Subcutaneous abdominal adipose tissue (tissue), 5 donors: Measurements from ENCODE around the gene GSTA3.
"Not testable (repeated sequence)": the region's sequence is repeated elsewhere in the genome, so short reads cannot be mapped to it uniquely, and the experiment has no call there.

ENCODE experiments used
- H3K27ac ChIP-seq: one replicate; pipeline ENCODE4 v1.7.0; 2013; ENCODE audit warnings: low read depth, mild to moderate bottlenecking, inconsistent platforms, low read length, moderate library complexity
- H3K27me3 ChIP-seq, 5 donors: one replicate each; pipeline ENCODE4 v1.7.0; 2013; ENCODE audit warnings: low read length in 5 of 5, inconsistent platforms in 1 of 5; ENCODE audit not compliant: control insufficient read depth in 5 of 5, insufficient read depth in 4 of 5
- H3K36me3 ChIP-seq, 5 donors: one replicate each; pipeline ENCODE4 v1.7.0; 2013; ENCODE audit warnings: low read length in 5 of 5; ENCODE audit not compliant: control insufficient read depth in 5 of 5, insufficient read depth in 5 of 5
- H3K4me1 ChIP-seq, 5 donors: one replicate each; pipeline ENCODE4 v1.7.0; 2013; ENCODE audit warnings: low read length in 5 of 5, mild to moderate bottlenecking in 3 of 5, moderate library complexity in 1 of 5; ENCODE audit not compliant: control insufficient read depth in 5 of 5, insufficient read depth in 5 of 5
- H3K4me3 ChIP-seq, 5 donors: one replicate each; pipeline ENCODE4 v1.7.0; 2013; ENCODE audit warnings: low read length in 5 of 5, low read depth in 1 of 5
- H3K9ac ChIP-seq, 5 donors: one replicate each; pipeline ENCODE4 v1.7.0; 2013; ENCODE audit warnings: low read length in 5 of 5, mild to moderate bottlenecking in 4 of 5, moderate library complexity in 3 of 5
- H3K9me3 ChIP-seq, 5 donors: one replicate each; pipeline ENCODE4 v1.7.0; 2013; ENCODE audit warnings: low read length in 5 of 5; ENCODE audit not compliant: control insufficient read depth in 5 of 5
- donor health status: healthy.
- donor health status: healthy.
- donor health status: healthy.
- donor health status: healthy.
- donor health status: healthy.

Gene GSTA3

GRCh38 chr6:52929321-52930164 is 20.0 kb upstream of the GSTA3 start:
- no peaks in the 10 kb centered on the region for H3K4me1 ChIP-seq
- H3K27ac ChIP-seq: no peak overlapping the region

GRCh38 chr6:52927451-52927850 is 18.0 kb upstream of the GSTA3 start:
- Histone ChIP-seq H3K9ac (no peak overlapping the region), H3K4me1 (no peaks in the 10 kb centered on the region), H3K9me3 (no peaks in the 10 kb centered on the region), H3K27me3 (no peaks in the 10 kb centered on the region), H3K4me3 (no peak overlapping the region), H3K36me3 (no peaks in the 10 kb centered on the region), H3K27ac (no peak overlapping the region)

More at GRCh38 chr6:52929321-52930164, 20.0 kb upstream of the GSTA3 start:
- no peak overlapping the region for H3K9ac ChIP-seq
- H3K27me3 ChIP-seq: no peaks in the 10 kb centered on the region
- no peak overlapping the region for H3K4me3 ChIP-seq
- H3K36me3 ChIP-seq: no peaks in the 10 kb centered on the region
- H3K9me3 ChIP-seq: no peaks in the 10 kb centered on the region

- Histone ChIP-seq H3K36me3 (no peaks in the 10 kb centered on the region), H3K27ac (no peak overlapping the region), H3K27me3 (no peaks in the 10 kb centered on the region), H3K9ac (no peak overlapping the region), H3K4me1 (no peaks in the 10 kb centered on the region), H3K4me3 (no peak overlapping the region), H3K9me3 (no peaks in the 10 kb centered on the region)
Measured at GRCh38 chr6:52925919-52926792, 16.7 kb upstream of the GSTA3 start.

GRCh38 chr6:52925042-52925441 is 15.5 kb upstream of the GSTA3 start:
- no peaks in the 10 kb centered on the region for H3K9me3 ChIP-seq
- H3K36me3 ChIP-seq: no peaks in the 10 kb centered on the region
- H3K27me3 ChIP-seq: no peaks in the 10 kb centered on the region
- H3K4me3 ChIP-seq: no peak overlapping the region
- no peak overlapping the region for H3K27ac ChIP-seq
- no peaks in the 10 kb centered on the region for H3K4me1 ChIP-seq
- no peak overlapping the region for H3K9ac ChIP-seq

GRCh38 chr6:52923689-52924088 is 14.2 kb upstream of the GSTA3 start:
- H3K36me3 ChIP-seq: not testable (repeated sequence)

GRCh38 chr6:52922161-52922560 is 12.7 kb upstream of the GSTA3 start:
- no peaks in the 10 kb centered on the region for H3K9me3 ChIP-seq
- no peaks in the 10 kb centered on the region for H3K4me1 ChIP-seq
- H3K36me3 ChIP-seq: no peaks in the 10 kb centered on the region
- H3K4me3 ChIP-seq: no peak overlapping the region
- no peak overlapping the region for H3K9ac ChIP-seq
- no peaks in the 10 kb centered on the region for H3K27me3 ChIP-seq
- no peak overlapping the region for H3K27ac ChIP-seq

More at GRCh38 chr6:52923689-52924088, 14.2 kb upstream of the GSTA3 start:
- not testable (repeated sequence) for H3K9me3 ChIP-seq, H3K4me3 ChIP-seq, H3K9ac ChIP-seq, H3K4me1 ChIP-seq, H3K27me3 ChIP-seq, H3K27ac ChIP-seq

GRCh38 chr6:52921743-52922142 is 12.2 kb upstream of the GSTA3 start:
- H3K9me3 ChIP-seq: no peaks in the 10 kb centered on the region
- H3K9ac ChIP-seq: no peak overlapping the region
- no peaks in the 10 kb centered on the region for H3K36me3 ChIP-seq
- no peak overlapping the region for H3K27ac ChIP-seq
- no peaks in the 10 kb centered on the region for H3K4me1 ChIP-seq
- H3K27me3 ChIP-seq: no peaks in the 10 kb centered on the region
- no peak overlapping the region for H3K4me3 ChIP-seq

GRCh38 chr6:52919511-52919910 is 10.0 kb upstream of the GSTA3 start:
- not testable (repeated sequence) for H3K27ac ChIP-seq, H3K9me3 ChIP-seq, H3K9ac ChIP-seq, H3K4me3 ChIP-seq, H3K27me3 ChIP-seq, H3K4me1 ChIP-seq, H3K36me3 ChIP-seq

GRCh38 chr6:52918771-52919170 is 9.3 kb upstream of the GSTA3 start:
- not testable (repeated sequence) for H3K36me3 ChIP-seq, H3K9me3 ChIP-seq, H3K9ac ChIP-seq, H3K4me1 ChIP-seq, H3K27me3 ChIP-seq, H3K27ac ChIP-seq, H3K4me3 ChIP-seq

GRCh38 chr6:52918027-52918686 is 8.7 kb upstream of the GSTA3 start:
- H3K9me3 ChIP-seq, H3K27ac ChIP-seq, H3K36me3 ChIP-seq, H3K27me3 ChIP-seq, H3K4me3 ChIP-seq, H3K9ac ChIP-seq, H3K4me1 ChIP-seq: not testable (repeated sequence)
